HEK293T (cell line): ENCODE results near the gene SLC27A1.

Source experiments
- CTCF ChIA-PET: fragments of 350-600 bp; formaldehyde crosslinking; extraction: SDS; loops from one replicate; lab custom pipeline; 2021; ENCODE audit warnings: antibody characterized with exemption, inconsistent platforms; lab: Yijun Ruan, JAX
- POLR2A ChIA-PET: fragments of 350-600 bp; formaldehyde crosslinking; extraction: SDS; loops from one replicate; lab custom pipeline; 2020; ENCODE audit warnings: antibody characterized with exemption, inconsistent platforms; lab: Yijun Ruan, JAX
- DNase-seq: peaks from one replicate; pipeline ENCODE4 v3.0.0; 2012; ENCODE audit warnings: mixed read lengths; ENCODE audit errors: extremely low spot score
- ARNT ChIP-seq: fragments of 450-650 bp; IDR thresholded peaks from 2 replicates; pipeline ENCODE4 v1.6.1; 2017; ENCODE audit warnings: mild to moderate bottlenecking
- BHLHE40 ChIP-seq: fragments of 450-650 bp; IDR thresholded peaks from 2 replicates; pipeline ENCODE4 v1.6.1; 2016; ENCODE audit warnings: mild to moderate bottlenecking, moderate library complexity, borderline replicate concordance
- CTBP1 ChIP-seq: fragments of 450-650 bp; IDR thresholded peaks from 2 replicates; pipeline ENCODE4 v1.6.1; 2016; ENCODE audit warnings: borderline replicate concordance
- ELF4 ChIP-seq: fragments of 450-650 bp; IDR thresholded peaks from 2 replicates; pipeline ENCODE4 v1.6.1; 2017; ENCODE audit warnings: antibody characterized with exemption
- FOXA1 ChIP-seq: fragments of 450-650 bp; IDR thresholded peaks from 2 replicates; pipeline ENCODE4 v1.6.1; 2016; ENCODE audit warnings: mild to moderate bottlenecking
- FOXK2 ChIP-seq: fragments of 450-650 bp; IDR thresholded peaks from 2 replicates; pipeline ENCODE4 v1.6.1; 2016; ENCODE audit warnings: mild to moderate bottlenecking
- FOXM1 ChIP-seq: fragments of 450-650 bp; IDR thresholded peaks from 2 replicates; pipeline ENCODE4 v1.6.1; 2017; ENCODE audit warnings: mild to moderate bottlenecking, borderline replicate concordance
- HDGF ChIP-seq: fragments of 450-650 bp; IDR thresholded peaks from 2 replicates; pipeline ENCODE4 v1.6.1; 2017; ENCODE audit warnings: antibody characterized with exemption, borderline replicate concordance
- L3MBTL2 ChIP-seq: fragments of 450-650 bp; conservative IDR thresholded peaks from 2 replicates; pipeline ENCODE4 v1.6.1; 2016; ENCODE audit warnings: mild to moderate bottlenecking
- LEF1 ChIP-seq: fragments of 450-650 bp; IDR thresholded peaks from 2 replicates; pipeline ENCODE4 v1.6.1; 2017; ENCODE audit warnings: mild to moderate bottlenecking, borderline replicate concordance
- NFRKB ChIP-seq: fragments of 450-650 bp; IDR thresholded peaks from 2 replicates; pipeline ENCODE4 v1.6.1; 2016; ENCODE audit warnings: mild to moderate bottlenecking, moderate library complexity
- PKNOX1 ChIP-seq: fragments of 450-650 bp; IDR thresholded peaks from 2 replicates; pipeline ENCODE4 v1.6.1; 2016
- SP1 ChIP-seq: fragments of 450-650 bp; IDR thresholded peaks from 2 replicates; pipeline ENCODE4 v1.6.1; 2017
- SUZ12 ChIP-seq: fragments of 450-650 bp; IDR thresholded peaks from 2 replicates; pipeline ENCODE4 v1.6.1; 2016; ENCODE audit warnings: mild to moderate bottlenecking
- TARDBP ChIP-seq: fragments of 450-650 bp; IDR thresholded peaks from 2 replicates; pipeline ENCODE4 v1.6.1; 2016
- ZNF384 ChIP-seq: fragments of 450-650 bp; IDR thresholded peaks from 2 replicates; pipeline ENCODE4 v1.6.1; 2016

SLC27A1 gene

GRCh38 chr19:17445526-17446165 is 24.7 kb upstream of the SLC27A1 start:
- DNase-seq = no peak
- 0 out of 2 replicates have a peak, but pooled peaks have one; percentile 7 for TF ChIP-seq TARDBP
- no peak for TF ChIP-seq SP1
- ChIA-PET CTCF (no interaction called here), POLR2A (no interaction called here)

GRCh38 chr19:17447704-17448130 is 22.6 kb upstream of the SLC27A1 start:
- POLR2A ChIA-PET = interaction anchor here (1.8 kb wide), 1 partner anchor 319 kb away, joined by 5 read pairs; no protein-coding TSS in a partner anchor
- TF ChIP-seq NFRKB = no peak
- no peak for TF ChIP-seq PKNOX1
- TF ChIP-seq ELF4 = no peak
- no peak for TF ChIP-seq HDGF
- TF ChIP-seq FOXK2 = no peak
- no peak for TF ChIP-seq SUZ12
- TF ChIP-seq L3MBTL2 = no peak
- TF ChIP-seq FOXM1 = no peak
- no peak for TF ChIP-seq LEF1
- TF ChIP-seq FOXA1 = no peak
- TF ChIP-seq ARNT = no peak
- TF ChIP-seq BHLHE40 = no peak
- no peak for DNase-seq
- CTCF ChIA-PET = interaction anchor here (0.9 to 1.5 kb wide), 5 partner anchors 10 to 319 kb away, joined by 3 to 6 read pairs (median 4); no protein-coding TSS in a partner anchor

GRCh38 chr19:17448131-17448967 is 22.0 kb upstream of the SLC27A1 start, which contains the start of gene TMEM221:
Gene TMEM221 (minus strand): TSS chr19:17448668. CDS start chr19:17448462, 206 bp downstream.
- peak; percentile 63 for DNase-seq
- TF ChIP-seq ZNF384 (no peak), TARDBP (0 out of 2 replicates have a peak, but pooled peaks have one; percentile 16), FOXM1 (peak; percentile 30; the same call in 1 of the 2 replicates)
- ChIA-PET POLR2A (interaction anchor here (1.8 kb wide), 1 partner anchor 318 kb away, joined by 5 read pairs; no protein-coding TSS in a partner anchor), CTCF (interaction anchor here (0.9 to 1.5 kb wide), 6 partner anchors 10 to 318 kb away, joined by 3 to 6 read pairs (median 4); partner anchors contain the start of gene NXNL1)

- POLR2A ChIA-PET = no interaction called here
- TF ChIP-seq CTBP1 (no peak), SP1 (no peak), L3MBTL2 (no peak), FOXM1 (no peak), ZNF384 (no peak), TARDBP (no peak)
- DNase-seq = no peak
- CTCF ChIA-PET = interaction anchor here (0.6 to 0.7 kb wide), 3 partner anchors 10 to 211 kb away, joined by 3 to 5 read pairs (median 4); no protein-coding TSS in a partner anchor
Measured at GRCh38 chr19:17450264-17451075, 19.9 kb upstream of the SLC27A1 start.

GRCh38 chr19:17451820-17452219 is 18.5 kb upstream of the SLC27A1 start:
- TF ChIP-seq L3MBTL2 (no peak), HDGF (no peak), ARNT (no peak), FOXM1 (no peak), ZNF384 (no peak), BHLHE40 (no peak), FOXK2 (no peak), LEF1 (no peak)
- ChIA-PET POLR2A (no interaction called here), CTCF (interaction anchor here (0.6 to 0.8 kb wide), 3 partner anchors 11 to 33 kb away, joined by 3 to 4 read pairs (median 3); no protein-coding TSS in a partner anchor)
- no peak for DNase-seq

- ChIA-PET POLR2A (no interaction called here), CTCF (interaction anchor here (0.6 to 1.4 kb wide), 2 partner anchors 41 to 119 kb away, joined by 4 read pairs; no protein-coding TSS in a partner anchor)
- TF ChIP-seq FOXK2 (no peak), FOXM1 (no peak), FOXA1 (no peak), ARNT (no peak), ELF4 (no peak)
- no peak for DNase-seq
Measured at GRCh38 chr19:17454576-17455071, 15.7 kb upstream of the SLC27A1 start.
